Measurements from ENCODE around the gene SRSF4.
"Not testable (repeated sequence)": the region's sequence is repeated elsewhere in the genome, so short reads cannot be mapped to it uniquely, and the experiment has no call there.

SRSF4 gene

GRCh38 chr1:29162476-29163138 is 19.1 kb downstream of the SRSF4 start:
- DNase-seq, result no peak

GRCh38 chr1:29162025-29162424 is 19.7 kb downstream of the SRSF4 start:
- DNase-seq, result peak; percentile 10

GRCh38 chr1:29159773-29160172 is 21.9 kb downstream of the SRSF4 start:
- no peak for DNase-seq

GRCh38 chr1:29157269-29157601 is 24.5 kb downstream of the SRSF4 start:
- DNase-seq, result no peak

GRCh38 chr1:29156543-29157268 is 25.0 kb downstream of the SRSF4 start:
- no peak for DNase-seq

GRCh38 chr1:29152046-29152805 is 29.5 kb downstream of the SRSF4 start:
- DNase-seq, result no peak

- not testable (repeated sequence) for DNase-seq
These were observed 31.4 kb downstream of the SRSF4 start for GRCh38 chr1:29150346-29150745.

GRCh38 chr1:29148656-29149491 is 32.8 kb downstream of the SRSF4 start:
- DNase-seq, result no peak

GRCh38 chr1:29145739-29146437 is 35.8 kb downstream of the SRSF4 start:
- DNase-seq, result no peak

- DNase-seq, result no peak
These were observed 37.5 kb downstream of the SRSF4 start for GRCh38 chr1:29144178-29144577.

GRCh38 chr1:29142714-29143113 is 39.0 kb downstream of the SRSF4 start:
- no peak for DNase-seq

- no peak for DNase-seq
These were observed 45.2 kb downstream of the SRSF4 start for GRCh38 chr1:29136391-29136915.

GRCh38 chr1:29134695-29135028 is 47.0 kb downstream of the SRSF4 start:
- DNase-seq, result no peak

GRCh38 chr1:29133861-29134694 is 47.6 kb downstream of the SRSF4 start:
- peak; percentile 23 for DNase-seq

GRCh38 chr1:29131056-29131455 is 50.6 kb downstream of the SRSF4 start:
- not testable (repeated sequence) for DNase-seq

- no peak for DNase-seq
These were observed 51.8 kb downstream of the SRSF4 start for GRCh38 chr1:29129916-29130315.

GRCh38 chr1:29128739-29129138 is 53.0 kb downstream of the SRSF4 start:
- DNase-seq, result no peak

GRCh38 chr1:29126198-29126597 is 55.5 kb downstream of the SRSF4 start:
- DNase-seq, result no peak

GRCh38 chr1:29125788-29126187 is 55.9 kb downstream of the SRSF4 start:
- DNase-seq, result no peak

- no peak for DNase-seq
These were observed 56.5 kb downstream of the SRSF4 start for GRCh38 chr1:29125237-29125641.

Measured in NCI-H146 (cell line).